ENCODE data around the gene RTKN2.

Gene RTKN2

DNA sequence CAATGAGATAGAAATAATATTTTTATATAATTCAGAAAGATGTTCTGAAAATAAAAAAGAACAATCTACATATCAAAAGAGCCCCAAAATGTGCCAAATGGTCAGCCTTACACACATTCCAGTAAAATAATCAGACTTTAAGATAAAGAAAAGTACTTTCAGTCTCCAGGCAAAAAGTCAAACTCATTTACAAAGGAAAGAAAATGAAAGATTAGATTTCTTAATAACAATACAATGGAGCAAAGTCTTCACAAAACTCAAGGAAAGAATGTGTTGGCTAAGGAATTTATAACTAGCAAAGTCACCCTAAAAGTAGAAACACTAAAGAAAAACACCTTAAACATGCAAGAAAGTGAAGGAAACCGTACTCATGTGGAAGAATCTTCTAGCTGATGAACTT, 16.6 kb downstream of the RTKN2 start:
- Histone ChIP-seq H2AFZ (ENCODE audit: low read length) (no peak overlapping the region), H3K27me3 (replicated peaks; ENCODE audit: insufficient read depth, low read length) (no peaks in the 10 kb centered on the region), H4K20me1 (ENCODE audit: insufficient read depth, low read length) (no peaks in the 10 kb centered on the region), H3K9ac (ENCODE audit: low read length) (no peak overlapping the region), H3K27ac (ENCODE audit: low read length) (no peak overlapping the region), H3K4me1 (ENCODE audit: low read length) (no peaks in the 10 kb centered on the region), H3K4me2 (ENCODE audit: low read depth, low read length) (no peak overlapping the region), H3K9me2 (replicated peaks; ENCODE audit: insufficient read depth, low read length) (no peaks in the 10 kb centered on the region), H3F3A (ENCODE audit: insufficient read depth, low read length) (no peaks in the 10 kb centered on the region), H3K9me3 (replicated peaks; ENCODE audit: insufficient read depth, low read length) (no peaks in the 10 kb centered on the region), H3K36me3 (replicated peaks; ENCODE audit: insufficient read depth, low read length) (no peaks in the 10 kb centered on the region), H3K4me3 (ENCODE audit: low read length) (no peak overlapping the region), H3K79me2 (ENCODE audit: low read length) (no peaks in the 10 kb centered on the region)
- no peak for DNase-seq
- TF ChIP-seq EZH2 (optimal IDR thresholded peaks at IDR 0.05; ENCODE audit: low read depth, low read length) (no peak), EZH2phosphoT487 (IDR thresholded peaks at IDR 0.05; ENCODE audit: low read length) (no peak)
- TF ChIP-seq, protein P1, sequence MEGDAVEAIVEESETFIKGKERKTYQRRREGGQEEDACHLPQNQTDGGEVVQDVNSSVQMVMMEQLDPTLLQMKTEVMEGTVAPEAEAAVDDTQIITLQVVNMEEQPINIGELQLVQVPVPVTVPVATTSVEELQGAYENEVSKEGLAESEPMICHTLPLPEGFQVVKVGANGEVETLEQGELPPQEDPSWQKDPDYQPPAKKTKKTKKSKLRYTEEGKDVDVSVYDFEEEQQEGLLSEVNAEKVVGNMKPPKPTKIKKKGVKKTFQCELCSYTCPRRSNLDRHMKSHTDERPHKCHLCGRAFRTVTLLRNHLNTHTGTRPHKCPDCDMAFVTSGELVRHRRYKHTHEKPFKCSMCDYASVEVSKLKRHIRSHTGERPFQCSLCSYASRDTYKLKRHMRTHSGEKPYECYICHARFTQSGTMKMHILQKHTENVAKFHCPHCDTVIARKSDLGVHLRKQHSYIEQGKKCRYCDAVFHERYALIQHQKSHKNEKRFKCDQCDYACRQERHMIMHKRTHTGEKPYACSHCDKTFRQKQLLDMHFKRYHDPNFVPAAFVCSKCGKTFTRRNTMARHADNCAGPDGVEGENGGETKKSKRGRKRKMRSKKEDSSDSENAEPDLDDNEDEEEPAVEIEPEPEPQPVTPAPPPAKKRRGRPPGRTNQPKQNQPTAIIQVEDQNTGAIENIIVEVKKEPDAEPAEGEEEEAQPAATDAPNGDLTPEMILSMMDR (IDR thresholded peaks at IDR 0.05; ENCODE audit: low read length), result no peak

DNA sequence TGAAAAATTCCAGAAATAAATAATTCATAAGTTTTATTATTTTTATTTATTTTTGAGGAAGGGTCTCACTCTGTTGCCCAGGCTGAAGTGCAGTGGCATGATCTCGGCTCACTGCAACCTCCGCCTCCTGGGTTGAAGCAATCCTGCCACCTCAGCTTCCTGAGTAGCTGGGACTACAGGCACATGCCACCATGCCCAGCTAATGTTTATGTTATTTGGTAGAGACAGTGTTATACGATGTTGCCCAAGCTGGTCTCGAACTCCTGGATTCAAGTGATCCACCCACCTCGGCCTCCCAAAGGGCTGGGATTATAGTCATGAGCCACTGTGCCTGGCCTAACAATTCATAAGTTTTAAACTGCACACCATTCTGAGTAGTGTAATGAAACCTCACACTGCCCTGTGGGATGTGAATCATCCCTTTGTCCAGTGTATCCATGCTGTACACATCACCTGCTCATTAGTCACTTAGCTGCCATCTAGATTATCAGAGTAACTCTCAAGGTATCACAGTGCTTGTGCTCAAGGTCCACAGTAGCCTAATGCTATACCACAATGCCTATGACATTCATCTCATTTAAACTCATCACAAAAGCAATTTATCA, 17.9 kb downstream of the RTKN2 start:
- Histone ChIP-seq H3K27ac (ENCODE audit: low read length) (no peak overlapping the region), H3K4me2 (ENCODE audit: low read depth, low read length) (no peak overlapping the region), H3K9me2 (replicated peaks; ENCODE audit: insufficient read depth, low read length) (no peaks in the 10 kb centered on the region), H3K9me3 (replicated peaks; ENCODE audit: insufficient read depth, low read length) (no peaks in the 10 kb centered on the region), H3K27me3 (replicated peaks; ENCODE audit: insufficient read depth, low read length) (no peaks in the 10 kb centered on the region), H3K4me1 (ENCODE audit: low read length) (no peaks in the 10 kb centered on the region), H3K36me3 (replicated peaks; ENCODE audit: insufficient read depth, low read length) (no peaks in the 10 kb centered on the region), H3K79me2 (ENCODE audit: low read length) (no peaks in the 10 kb centered on the region), H2AFZ (ENCODE audit: low read length) (no peak overlapping the region), H3K9ac (ENCODE audit: low read length) (no peak overlapping the region), H3K4me3 (ENCODE audit: low read length) (no peak overlapping the region), H3F3A (ENCODE audit: insufficient read depth, low read length) (no peaks in the 10 kb centered on the region), H4K20me1 (ENCODE audit: insufficient read depth, low read length) (no peaks in the 10 kb centered on the region)
- no peak for DNase-seq
- TF ChIP-seq EZH2phosphoT487 (IDR thresholded peaks at IDR 0.05; ENCODE audit: low read length), result no peak
- TF ChIP-seq, protein P1 (IDR thresholded peaks at IDR 0.05; ENCODE audit: low read length), result no peak
- no peak for TF ChIP-seq EZH2 (optimal IDR thresholded peaks at IDR 0.05; ENCODE audit: low read depth, low read length)

DNA sequence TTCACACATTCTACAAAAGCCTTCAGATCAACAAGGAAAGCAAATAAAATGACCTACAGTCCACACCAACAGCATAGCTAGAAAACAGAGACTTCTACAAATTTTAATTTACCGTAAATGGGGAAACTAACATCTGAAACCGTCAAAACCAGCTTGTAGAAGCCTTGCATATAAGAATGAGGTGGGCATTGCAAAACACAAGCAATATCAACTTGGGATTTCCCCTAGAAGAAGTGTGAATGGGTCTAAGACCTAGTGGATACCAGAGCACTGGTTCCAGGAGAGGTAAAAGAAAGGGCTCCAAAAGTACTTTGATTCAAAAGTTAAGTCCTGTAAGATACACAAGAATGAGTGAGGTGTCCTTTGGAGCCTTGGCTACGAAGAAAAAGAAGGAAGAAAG, 18.7 kb downstream of the RTKN2 start:
- no peak overlapping the region for H2AFZ ChIP-seq (ENCODE audit: low read length)
- H4K20me1 ChIP-seq (ENCODE audit: insufficient read depth, low read length), result no peaks in the 10 kb centered on the region
- no peaks in the 10 kb centered on the region for H3F3A ChIP-seq (ENCODE audit: insufficient read depth, low read length)
- no peaks in the 10 kb centered on the region for H3K27me3 ChIP-seq (replicated peaks; ENCODE audit: insufficient read depth, low read length)
- H3K4me1 ChIP-seq (ENCODE audit: low read length), result peaks cover 5% of the 10 kb centered on the region
- no peak for DNase-seq
- H3K9me3 ChIP-seq (replicated peaks; ENCODE audit: insufficient read depth, low read length), result no peaks in the 10 kb centered on the region
- H3K36me3 ChIP-seq (replicated peaks; ENCODE audit: insufficient read depth, low read length), result no peaks in the 10 kb centered on the region
- H3K79me2 ChIP-seq (ENCODE audit: low read length), result no peaks in the 10 kb centered on the region
- no peak overlapping the region for H3K4me3 ChIP-seq (ENCODE audit: low read length)
- H3K9ac ChIP-seq (ENCODE audit: low read length), result no peak overlapping the region
- no peaks in the 10 kb centered on the region for H3K9me2 ChIP-seq (replicated peaks; ENCODE audit: insufficient read depth, low read length)
- H3K4me2 ChIP-seq (ENCODE audit: low read depth, low read length), result no peak overlapping the region
- H3K27ac ChIP-seq (ENCODE audit: low read length), result no peak overlapping the region
- TF ChIP-seq, protein P1 (IDR thresholded peaks at IDR 0.05; ENCODE audit: low read length), result no peak
- no peak for TF ChIP-seq EZH2 (optimal IDR thresholded peaks at IDR 0.05; ENCODE audit: low read depth, low read length)

All from MM.1S (cell line).